Measurements from ENCODE around the gene PHACTR3. TPM values are rescaled to one million over a fixed set of nuclear protein-coding genes. Genes with fewer than 3 reads are reported as not detected.

The PHACTR3 gene
- total and polyA plus RNA-seq, 2 of the 8 experiments (the other 6 are each of a cell fraction or from before 2014, with no cell fraction given): 0.05 to 0.13 TPM

DNA sequence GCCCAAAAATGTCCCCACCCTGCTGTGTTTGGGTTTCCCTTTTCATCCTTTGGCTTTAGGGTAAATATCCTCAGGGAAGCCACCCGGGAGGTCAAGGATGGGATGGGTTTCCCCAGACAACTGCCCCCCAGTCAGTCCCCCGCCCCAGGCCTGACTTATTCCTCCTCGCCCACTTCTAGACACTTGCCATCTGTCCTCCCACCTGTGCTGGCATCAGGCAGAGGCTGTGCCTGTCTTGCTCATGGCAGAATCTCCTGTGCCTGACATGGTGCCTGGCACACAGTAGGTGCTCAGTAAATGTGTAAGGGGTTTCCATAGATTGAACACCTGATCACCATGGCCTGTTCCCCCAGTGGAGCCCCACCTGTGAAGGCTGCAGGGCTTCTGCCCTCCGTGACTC is 141.8 kb downstream of the PHACTR3 start:
- H3K27me3 ChIP-seq (replicated peaks in 1 of 4; ENCODE audit: control insufficient read depth in 3 of 4, extremely low read depth in 1 of 4, insufficient read depth in 3 of 4, low read length in 3 of 4): no peaks in the 10 kb centered on the region; a peak in 1 of 7 replicates
- no peak overlapping the region for H2BK5ac ChIP-seq (ENCODE audit: low read depth, low read length)
- CTCF ChIA-PET (ENCODE audit: partially characterized antibody): no interaction called here
- WGBS, 2 experiments (ENCODE audit: extremely low coverage in 1 of 2, insufficient coverage in 1 of 2, insufficient read length in 1 of 2, insufficient replicate concordance in 2 of 2, low coverage in 1 of 2, low lambda C conversion rate in 2 of 2, missing lambda C conversion rate in 1 of 2): 71% methylated on average over 4 of the region's 4 CpGs; no CpG with 5 or more reads in 1 of the 2 experiments
- no peak overlapping the region for H3K18ac ChIP-seq (ENCODE audit: extremely low read depth, low read length)
- H3K4me3 ChIP-seq (ENCODE audit: extremely low read depth in 1 of 4, insufficient read depth in 2 of 4, low read depth in 3 of 4, low read length in 4 of 4): no peak overlapping the region
- no peak overlapping the region for H3K27ac ChIP-seq (ENCODE audit: low read depth, low read length)
- H2BK15ac ChIP-seq (ENCODE audit: low read length): no peak overlapping the region
- H4K20me1 ChIP-seq (replicated peaks in 1 of 2; ENCODE audit: control insufficient read depth in 1 of 2, insufficient read depth in 2 of 2, low read length in 2 of 2): no peaks in the 10 kb centered on the region
- no peak overlapping the region for H3K4me2 ChIP-seq (ENCODE audit: insufficient read depth in 1 of 2, low read depth in 2 of 2, low read length in 2 of 2)
- H3K14ac ChIP-seq (ENCODE audit: insufficient read length): no peak overlapping the region
- H2AK5ac ChIP-seq (ENCODE audit: low read depth, low read length): no peak overlapping the region
- POLR2A ChIA-PET (ENCODE audit: partially characterized antibody): no interaction called here
- H3K23ac ChIP-seq (ENCODE audit: insufficient read length): no peak overlapping the region
- DNase-seq (ENCODE audit: low read depth in 1 of 2, low spot score in 2 of 2) (no peak), FAIRE-seq (no peak)
- no peaks in the 10 kb centered on the region for H3K4me1 ChIP-seq (replicated peaks in 1 of 4; ENCODE audit: control insufficient read depth in 3 of 4, insufficient read depth in 4 of 4, low read length in 3 of 4)
- H3K9ac ChIP-seq (replicated peaks in 1 of 4; ENCODE audit: extremely low read depth in 1 of 4, low read depth in 3 of 4, low read length in 3 of 4): no peak overlapping the region
- H4K91ac ChIP-seq (replicated peaks; ENCODE audit: insufficient read length, low read length): no peak overlapping the region
- H2BK20ac ChIP-seq (ENCODE audit: low read length): no peak overlapping the region
- no peaks in the 10 kb centered on the region for H3K36me3 ChIP-seq (ENCODE audit: control insufficient read depth in 2 of 4, insufficient read depth in 4 of 4, low read length in 3 of 4)
- H3K9me3 ChIP-seq (ENCODE audit: insufficient read depth in 2 of 2, low read depth in 1 of 2, low read length in 1 of 2): peaks cover 80 to 99% of the 10 kb centered on the region in 2 experiments
- H3K79me1 ChIP-seq (ENCODE audit: low read depth, low read length): no peaks in the 10 kb centered on the region
- no peak overlapping the region for H2AFZ ChIP-seq (ENCODE audit: low read length)
- H3K79me2 ChIP-seq (ENCODE audit: control insufficient read depth in 1 of 2, insufficient read depth in 2 of 2, low read length in 2 of 2): no peaks in the 10 kb centered on the region
- no peak overlapping the region for H2BK120ac ChIP-seq (replicated peaks; ENCODE audit: low read depth, low read length)
- H4K5ac ChIP-seq (ENCODE audit: insufficient read length, low read depth, low read length): no peak overlapping the region
- H4K8ac ChIP-seq (ENCODE audit: extremely low read depth, insufficient read depth, low read length): no peak overlapping the region
- no peaks in the 10 kb centered on the region for H3K23me2 ChIP-seq (ENCODE audit: low read depth, low read length)
- H2BK12ac ChIP-seq (ENCODE audit: low read depth, low read length): no peak overlapping the region
- no peak overlapping the region for H3K56ac ChIP-seq (replicated peaks; ENCODE audit: insufficient read length, low read depth, low read length)
- H3K4ac ChIP-seq (replicated peaks; ENCODE audit: insufficient read length, low read depth, low read length): no peak overlapping the region
- TF ChIP-seq CHD2 (IDR thresholded peaks at IDR 0.05; ENCODE audit: low read length) (no peak), POU5F1 (IDR thresholded peaks at IDR 0.05; ENCODE audit: low read depth, low read length) (no peak), ATF3 (IDR thresholded peaks at IDR 0.05; ENCODE audit: insufficient read depth, low read depth, low read length) (no peak), RXRA (IDR thresholded peaks at IDR 0.05; ENCODE audit: insufficient read depth, low read depth, low read length) (no peak), TCF12 (IDR thresholded peaks at IDR 0.05; ENCODE audit: low read depth, low read length) (no peak), SP1 (IDR thresholded peaks at IDR 0.05; ENCODE audit: low read depth, low read length) (no peak), POLR2AphosphoS5 (IDR thresholded peaks at IDR 0.05; ENCODE audit: low read depth, low read length) (no peak), SIX5 (IDR thresholded peaks at IDR 0.05; ENCODE audit: low read depth, low read length) (no peak), SAP30 (IDR thresholded peaks at IDR 0.05; ENCODE audit: insufficient read depth, insufficient replicate concordance, low read length) (no peak), SIRT6 (IDR thresholded peaks at IDR 0.05; ENCODE audit: low read length) (no peak), MAFK (IDR thresholded peaks at IDR 0.05; ENCODE audit: low read depth, low read length) (no peak), KDM4A (IDR thresholded peaks at IDR 0.05; ENCODE audit: low read depth, low read length, severe bottlenecking) (no peak), EP300 (IDR thresholded peaks at IDR 0.05; ENCODE audit: borderline replicate concordance in 1 of 2, low read depth in 2 of 2, low read length in 2 of 2) (no peak), TEAD4 (IDR thresholded peaks at IDR 0.05; ENCODE audit: low read depth, low read length) (no peak), NANOG (IDR thresholded peaks at IDR 0.05; ENCODE audit: insufficient read depth, low read depth, low read length, poor library complexity, severe bottlenecking) (no peak)
